BLaER1 (cell line): ENCODE results near the gene EXOC3L4.
"Not testable (repeated sequence)": the region's sequence is repeated elsewhere in the genome, so short reads cannot be mapped to it uniquely, and the experiment has no call there.

Experiments
- H3K27ac ChIP-seq: shearing (Covaris generic); formaldehyde crosslinking; 2 replicates; pipeline ENCODE4 v1.8.1; 2022
- H3K27me3 ChIP-seq: shearing (Covaris generic); formaldehyde crosslinking; 2 replicates; pipeline ENCODE4 v1.8.1; 2022
- H3K36me3 ChIP-seq: shearing (Covaris generic); formaldehyde crosslinking; 2 replicates; pipeline ENCODE4 v1.8.1; 2022
- H3K4me1 ChIP-seq: shearing (Covaris generic); formaldehyde crosslinking; 2 replicates; pipeline ENCODE4 v1.8.1; 2022
- H3K4me2 ChIP-seq: shearing (Covaris generic); formaldehyde crosslinking; 2 replicates; pipeline ENCODE4 v1.8.1; 2022
- H3K4me3 ChIP-seq: shearing (Covaris generic); formaldehyde crosslinking; 2 replicates; pipeline ENCODE4 v1.8.1; 2022
- H3K9ac ChIP-seq: shearing (Covaris generic); formaldehyde crosslinking; 2 replicates; pipeline ENCODE4 v1.8.1; 2022
- H3K9me3 ChIP-seq: shearing (Covaris generic); formaldehyde crosslinking; 2 replicates; pipeline ENCODE4 v1.8.1; 2022
- H4K20me1 ChIP-seq: shearing (Covaris generic); formaldehyde crosslinking; 2 replicates; pipeline ENCODE4 v1.8.1; 2022
- Cebpa-rat ChIP-seq: shearing (Covaris generic); IDR thresholded peaks from 2 replicates; pipeline ENCODE4 v1.8.1; 2022

The EXOC3L4 gene

DNA sequence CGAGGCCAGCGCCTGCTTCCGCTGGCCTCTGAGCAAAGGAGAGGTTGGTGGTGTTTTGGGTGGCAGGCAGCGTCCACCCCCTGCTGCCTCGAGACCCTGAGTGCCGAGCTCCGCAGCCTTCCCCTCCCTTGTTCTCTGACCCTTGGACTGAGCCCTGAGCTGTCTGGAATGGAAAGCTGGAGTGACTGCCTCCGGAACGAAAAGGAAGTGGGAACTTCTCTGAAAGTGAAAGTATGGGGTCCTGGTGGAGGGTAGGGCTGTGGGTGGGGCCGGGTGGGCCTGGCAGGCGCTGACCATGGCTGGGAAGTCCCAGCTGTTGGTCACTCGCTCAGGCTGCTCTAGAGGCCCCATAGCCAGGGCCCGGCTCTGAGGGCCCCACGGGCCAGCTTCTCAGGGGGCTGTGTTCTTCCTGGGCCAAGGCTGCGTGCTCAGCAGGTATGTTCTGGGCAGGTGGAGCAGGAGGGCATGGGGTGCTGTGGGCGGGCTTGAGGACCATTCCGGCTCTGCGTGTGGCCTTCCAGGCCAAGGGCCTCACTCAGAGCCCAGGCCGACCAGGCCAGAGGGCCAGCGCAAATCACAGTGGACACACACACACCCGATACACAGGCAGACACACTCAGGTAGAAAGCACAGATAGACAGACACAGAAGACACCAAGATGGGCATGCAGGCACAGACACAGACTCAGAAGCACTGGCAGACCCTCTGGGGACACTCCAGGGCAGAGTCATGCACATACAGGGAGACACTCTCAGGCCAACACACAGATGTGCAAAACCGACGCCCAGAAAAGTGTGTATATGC, at the start of gene EXOC3L4:
Gene EXOC3L4, plus strand, starts transcription at position 320 of the 804 bp plus-strand sequence. CDS start 5,495 bp downstream, outside the sequence.
- no peak within 1 kb of the TSS for H3K4me3 ChIP-seq
- peak within 1 kb of the TSS; percentile 39 for H3K4me2 ChIP-seq
- H3K9me3 ChIP-seq: no peaks in the 10 kb centered on the region
- H4K20me1 ChIP-seq: no peaks in the 10 kb centered on the region
- no peaks in the 10 kb centered on the region for H3K27me3 ChIP-seq
- H3K4me1 ChIP-seq: peaks cover 38% of the 10 kb centered on the region
- H3K27ac ChIP-seq: no peak within 1 kb of the TSS
- no peaks in the 10 kb centered on the region for H3K36me3 ChIP-seq
- no peak within 1 kb of the TSS for H3K9ac ChIP-seq
- TF ChIP-seq Cebpa-rat: no peak

DNA sequence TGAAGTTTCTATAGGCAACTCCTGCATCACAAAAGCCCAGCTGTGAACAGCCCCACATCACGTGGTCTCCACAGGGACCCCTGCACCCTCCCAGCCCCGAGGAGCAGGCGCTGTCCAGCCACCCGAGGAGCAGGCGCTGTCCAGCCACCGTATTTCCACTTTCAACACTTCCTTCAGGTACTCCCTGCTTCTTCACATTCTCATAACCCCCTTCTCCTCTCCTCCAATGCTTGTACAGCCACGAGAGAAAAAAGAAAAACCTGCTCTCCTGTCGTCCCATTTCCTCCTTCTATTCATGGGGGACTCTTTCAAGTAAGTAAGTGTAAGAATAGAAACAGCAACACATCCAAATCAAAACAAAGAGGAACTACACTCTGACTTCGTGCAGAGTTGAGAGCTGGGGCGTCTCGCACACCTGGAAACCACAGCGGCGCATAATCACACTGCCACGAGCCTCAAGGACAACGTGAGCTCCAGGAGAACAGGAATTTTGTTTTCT, 49.1 kb upstream of the EXOC3L4 start:
- Histone ChIP-seq H3K36me3 (peaks cover 6% of the 10 kb centered on the region; the same call in 1 of the 2 replicates), H3K9me3 (peaks cover 16% of the 10 kb centered on the region), H3K4me3 (peak overlapping the region; percentile 18; the same call in 1 of the 2 replicates), H4K20me1 (peaks cover 22% of the 10 kb centered on the region), H3K27ac (no peak overlapping the region), H3K27me3 (no peaks in the 10 kb centered on the region), H3K4me1 (peaks cover 30% of the 10 kb centered on the region), H3K9ac (0 out of 2 replicates have a peak overlapping the region, but pooled peaks have one; percentile 22), H3K4me2 (peak overlapping the region; percentile 84)
- TF ChIP-seq Cebpa-rat: no peak

DNA sequence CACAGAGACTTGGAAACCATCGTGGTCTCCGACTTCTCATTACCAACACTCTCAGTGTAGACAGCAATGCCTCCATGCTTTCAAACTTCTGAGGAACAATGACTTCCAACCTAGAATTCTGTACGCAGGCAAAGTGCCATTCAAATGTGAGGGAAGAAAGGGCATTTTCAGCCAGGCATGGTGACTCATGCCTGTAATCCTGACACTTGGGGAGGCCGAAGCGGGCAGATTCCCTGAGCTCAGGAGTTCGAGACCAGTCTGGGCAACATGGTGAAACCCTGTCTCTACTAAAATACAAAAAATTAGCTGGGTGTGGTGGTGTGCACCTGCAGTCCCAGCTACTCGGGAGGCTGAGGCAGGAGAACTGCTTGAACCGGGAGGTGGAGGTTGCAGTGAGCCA, 47.1 kb upstream of the EXOC3L4 start:
- not testable (repeated sequence) for H3K4me3 ChIP-seq, H3K9me3 ChIP-seq, H3K9ac ChIP-seq, H3K36me3 ChIP-seq, H3K4me2 ChIP-seq, H3K27ac ChIP-seq, H3K27me3 ChIP-seq
- H3K4me1 ChIP-seq: peaks cover 24% of the 10 kb centered on the region
- H4K20me1 ChIP-seq: peaks cover 22% of the 10 kb centered on the region

DNA sequence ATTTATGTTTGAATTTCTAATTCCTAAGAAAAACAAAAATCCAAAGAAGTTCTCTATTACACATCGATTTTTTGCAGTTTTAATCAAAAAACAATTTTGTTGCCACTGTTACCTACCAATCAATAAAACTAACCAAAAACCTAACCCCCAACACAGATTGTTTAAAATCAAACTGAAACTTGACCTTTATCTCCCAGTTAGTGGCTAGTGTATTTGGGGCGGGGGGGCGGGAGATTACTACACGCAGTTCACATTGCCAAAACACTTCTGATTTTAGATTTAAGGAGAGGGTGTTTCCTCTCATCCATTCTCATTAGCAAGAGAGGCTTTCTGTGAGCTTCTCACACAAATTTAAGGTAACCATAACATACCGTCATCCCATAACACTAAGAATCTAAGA, 43.6 kb upstream of the EXOC3L4 start:
- H3K36me3 ChIP-seq: no peaks in the 10 kb centered on the region
- no peak overlapping the region for H3K9ac ChIP-seq
- no peaks in the 10 kb centered on the region for H3K9me3 ChIP-seq
- TF ChIP-seq Cebpa-rat: no peak
- H3K4me1 ChIP-seq: peaks cover 14% of the 10 kb centered on the region
- no peak overlapping the region for H3K4me2 ChIP-seq
- peaks cover 13% of the 10 kb centered on the region for H4K20me1 ChIP-seq
- no peak overlapping the region for H3K27ac ChIP-seq
- no peak overlapping the region for H3K4me3 ChIP-seq
- H3K27me3 ChIP-seq: peaks cover 11% of the 10 kb centered on the region

DNA sequence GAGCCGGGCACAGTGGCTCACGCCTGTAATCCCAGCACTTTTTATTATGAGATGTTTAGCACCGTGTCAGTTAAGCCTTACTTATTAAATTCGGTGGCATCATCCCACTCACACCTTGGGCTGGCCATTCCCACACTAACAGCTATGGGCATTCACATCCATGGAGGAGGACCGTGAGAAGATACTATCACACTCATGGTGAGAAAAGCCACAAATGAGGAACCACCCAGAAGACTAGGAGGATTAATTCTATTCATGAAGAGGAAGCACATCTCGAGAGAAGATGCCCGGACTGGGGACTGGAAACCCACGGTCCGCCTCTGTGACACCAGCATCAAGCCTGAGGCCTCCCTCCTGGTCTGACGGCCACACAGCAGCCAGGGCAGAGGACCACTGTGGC, 42.1 kb upstream of the EXOC3L4 start:
- Histone ChIP-seq H3K4me3 (no peak overlapping the region), H3K36me3 (no peaks in the 10 kb centered on the region), H3K27me3 (peaks cover 25% of the 10 kb centered on the region), H4K20me1 (0 out of 2 replicates have a peak, but pooled peaks cover 9% of the 10 kb centered on the region), H3K4me1 (peaks cover 15% of the 10 kb centered on the region), H3K9ac (no peak overlapping the region), H3K27ac (no peak overlapping the region), H3K9me3 (no peaks in the 10 kb centered on the region), H3K4me2 (no peak overlapping the region)
- TF ChIP-seq Cebpa-rat: no peak

DNA sequence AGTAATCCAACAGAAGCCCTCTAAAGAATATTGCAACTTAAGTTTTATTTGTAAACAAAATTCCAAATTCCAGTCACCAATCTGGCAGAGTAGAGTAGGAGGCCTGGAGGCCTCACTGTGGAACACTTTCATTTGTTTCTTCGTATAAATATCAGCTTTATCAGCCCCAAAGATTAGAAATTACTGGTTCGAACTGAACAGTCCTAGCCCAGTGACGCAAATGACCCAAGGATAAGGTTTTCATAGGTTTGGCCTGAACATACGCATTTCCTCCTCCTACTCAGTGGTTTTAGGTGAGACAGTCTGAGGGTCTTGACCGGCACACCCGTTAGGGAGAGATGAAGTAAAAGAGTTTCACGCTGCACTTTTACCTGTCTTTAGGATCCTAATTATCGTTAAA, 38.8 kb upstream of the EXOC3L4 start:
- Histone ChIP-seq H3K4me3 (no peak overlapping the region), H4K20me1 (0 out of 2 replicates have a peak, but pooled peaks cover 9% of the 10 kb centered on the region), H3K4me1 (peaks cover 15% of the 10 kb centered on the region), H3K9ac (no peak overlapping the region), H3K36me3 (no peaks in the 10 kb centered on the region), H3K27ac (no peak overlapping the region), H3K9me3 (peaks cover 4% of the 10 kb centered on the region; the same call in 1 of the 2 replicates), H3K27me3 (peaks cover 37% of the 10 kb centered on the region), H3K4me2 (peak overlapping the region; percentile 55)
- TF ChIP-seq Cebpa-rat: no peak

DNA sequence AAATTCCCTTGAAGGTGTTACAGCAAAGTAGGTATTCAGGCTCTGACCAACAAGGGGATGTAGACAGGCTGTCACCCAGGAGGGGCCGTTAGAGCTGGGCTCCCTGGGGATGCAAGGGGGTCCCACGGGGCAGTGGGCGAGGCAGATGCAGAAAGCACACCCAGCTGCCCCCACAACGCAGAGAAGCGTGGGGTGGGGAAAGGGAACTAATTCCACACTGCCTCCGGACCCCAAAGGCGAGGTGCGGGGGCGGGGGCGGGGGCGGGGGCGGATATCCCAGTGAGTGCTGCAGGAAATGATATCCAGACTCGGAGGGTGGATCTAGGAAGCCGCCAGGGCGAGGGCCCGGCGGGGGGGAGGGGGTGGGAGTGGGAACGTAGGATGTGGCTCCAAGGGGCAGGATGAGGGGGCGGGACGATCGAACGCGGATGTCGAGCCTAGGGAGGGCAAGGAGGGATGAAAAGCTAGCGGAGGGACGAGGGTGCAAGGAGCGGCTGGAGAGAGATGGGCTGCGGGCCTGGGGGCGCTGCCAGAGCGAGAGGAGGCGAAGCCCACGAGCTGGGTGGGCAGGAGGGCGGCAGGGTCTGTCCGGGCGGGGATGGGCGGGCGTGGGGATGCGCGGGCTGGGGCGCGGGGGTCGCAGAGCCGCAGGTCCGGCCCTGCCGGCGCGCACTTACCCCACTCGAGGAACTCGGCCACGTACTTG, 38.0 kb upstream of the EXOC3L4 start:
- TF ChIP-seq Cebpa-rat: no peak
- no peaks in the 10 kb centered on the region for H3K36me3 ChIP-seq
- peak overlapping the region; percentile 74 for H3K9ac ChIP-seq
- 0 out of 2 replicates have a peak, but pooled peaks cover 9% of the 10 kb centered on the region for H4K20me1 ChIP-seq
- H3K4me2 ChIP-seq: peak overlapping the region; percentile 78
- H3K27me3 ChIP-seq: peaks cover 37% of the 10 kb centered on the region
- H3K4me3 ChIP-seq: peak overlapping the region; percentile 75
- H3K9me3 ChIP-seq: peaks cover 4% of the 10 kb centered on the region; the same call in 1 of the 2 replicates
- H3K4me1 ChIP-seq: peaks cover 15% of the 10 kb centered on the region
- H3K27ac ChIP-seq: 0 out of 2 replicates have a peak overlapping the region, but pooled peaks have one; percentile 38

DNA sequence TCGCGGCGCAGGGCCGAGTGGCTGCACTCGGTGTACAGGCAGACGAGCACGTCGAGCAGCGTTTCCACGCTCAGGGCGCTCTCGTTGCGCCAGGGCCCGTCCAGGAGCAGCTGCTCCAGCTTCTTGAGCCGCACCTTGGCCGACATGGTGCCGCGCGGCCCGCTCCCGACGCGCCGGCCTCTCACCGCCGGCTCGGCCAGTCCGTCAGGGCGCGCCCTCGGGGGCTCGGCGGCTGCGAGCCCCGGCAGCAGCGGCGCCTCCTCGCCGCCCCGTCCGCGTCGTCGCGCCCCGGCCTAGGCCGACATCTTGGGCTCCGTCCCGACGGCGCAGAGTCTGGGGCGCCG, 37.5 kb upstream of the EXOC3L4 start:
- no peak for TF ChIP-seq Cebpa-rat
- peaks cover 4% of the 10 kb centered on the region; the same call in 1 of the 2 replicates for H3K9me3 ChIP-seq
- H3K4me1 ChIP-seq: peaks cover 15% of the 10 kb centered on the region
- H3K4me3 ChIP-seq: peak overlapping the region; percentile 75
- peak overlapping the region; percentile 74 for H3K9ac ChIP-seq
- H3K4me2 ChIP-seq: peak overlapping the region; percentile 78
- 0 out of 2 replicates have a peak, but pooled peaks cover 9% of the 10 kb centered on the region for H4K20me1 ChIP-seq
- 0 out of 2 replicates have a peak overlapping the region, but pooled peaks have one; percentile 38 for H3K27ac ChIP-seq
- H3K27me3 ChIP-seq: peaks cover 37% of the 10 kb centered on the region
- no peaks in the 10 kb centered on the region for H3K36me3 ChIP-seq

DNA sequence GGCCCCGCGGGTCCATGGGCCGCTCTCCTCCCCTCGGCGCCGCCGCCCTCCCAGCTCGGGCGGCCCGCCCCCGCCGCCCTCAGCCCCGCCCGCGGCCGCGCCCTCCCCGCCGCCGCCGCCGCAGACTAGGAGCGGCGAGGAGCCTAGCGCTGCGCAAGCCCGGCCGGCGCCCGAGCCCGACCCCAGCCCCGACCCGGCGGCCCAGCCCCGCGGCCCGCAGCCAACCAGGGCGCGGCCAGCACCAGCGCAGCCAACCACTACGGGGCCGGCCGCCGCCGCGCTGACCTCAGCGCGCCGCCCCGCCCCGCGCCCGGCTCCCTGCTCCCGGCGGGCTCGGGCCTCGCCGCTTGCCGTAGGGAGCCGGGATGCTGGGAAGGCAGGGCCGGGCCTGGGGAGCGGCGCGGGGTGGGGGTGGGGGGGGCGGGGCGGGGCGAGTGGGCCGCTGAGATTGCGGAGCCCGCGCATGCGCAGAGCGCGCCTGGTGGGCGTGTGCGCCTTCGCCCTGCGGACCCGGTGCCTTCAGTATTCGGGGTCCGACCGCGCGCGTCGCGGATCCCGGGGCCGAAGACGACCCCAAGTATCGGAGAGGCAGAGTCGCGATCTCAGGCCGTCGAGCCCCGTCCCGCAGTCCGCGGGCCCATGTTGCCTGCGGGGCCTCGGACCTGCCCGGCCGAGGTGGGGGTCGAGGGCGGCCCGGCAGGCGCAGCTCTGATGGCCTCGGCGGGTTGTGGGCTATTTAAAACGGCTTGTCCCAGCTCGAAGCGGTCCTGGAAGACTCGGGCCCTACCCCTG, 37.0 kb upstream of the EXOC3L4 start, which contains the start of gene CDC42BPB:
Gene CDC42BPB, minus strand, starts transcription at position 178 of the 792 bp plus-strand sequence. CDS start 376 bp downstream, outside the sequence.
- peak within 1 kb of the TSS; percentile 78 for H3K4me2 ChIP-seq
- H3K27me3 ChIP-seq: peaks cover 37% of the 10 kb centered on the region
- 0 out of 2 replicates have a peak within 1 kb of the TSS, but pooled peaks have one; percentile 38 for H3K27ac ChIP-seq
- 0 out of 2 replicates have a peak, but pooled peaks cover 9% of the 10 kb centered on the region for H4K20me1 ChIP-seq
- TF ChIP-seq Cebpa-rat: no peak
- H3K9me3 ChIP-seq: peaks cover 4% of the 10 kb centered on the region; the same call in 1 of the 2 replicates
- H3K4me1 ChIP-seq: peaks cover 15% of the 10 kb centered on the region
- H3K4me3 ChIP-seq: peak within 1 kb of the TSS; percentile 75
- H3K9ac ChIP-seq: peak within 1 kb of the TSS; percentile 74
- H3K36me3 ChIP-seq: no peaks in the 10 kb centered on the region
